Stimulated activated CD8-positive, alpha-beta memory T cell treated with anti-CD3 and anti-CD28 coated beads, Interleukin-12 subunit alpha, Interleukin-12 subunit beta, amount 100 ng/mL, for 4 hours (primary cell): ENCODE data around the gene RTN4RL1.
"Not testable (repeated sequence)": the region's sequence is repeated elsewhere in the genome, so short reads cannot be mapped to it uniquely, and the experiment has no call there.

Experiments used
- DNase-seq: peaks from one replicate; pipeline ENCODE4 v3.0.0-alpha.2; 2020; ENCODE audit warnings: low read depth

RTN4RL1 gene

DNA sequence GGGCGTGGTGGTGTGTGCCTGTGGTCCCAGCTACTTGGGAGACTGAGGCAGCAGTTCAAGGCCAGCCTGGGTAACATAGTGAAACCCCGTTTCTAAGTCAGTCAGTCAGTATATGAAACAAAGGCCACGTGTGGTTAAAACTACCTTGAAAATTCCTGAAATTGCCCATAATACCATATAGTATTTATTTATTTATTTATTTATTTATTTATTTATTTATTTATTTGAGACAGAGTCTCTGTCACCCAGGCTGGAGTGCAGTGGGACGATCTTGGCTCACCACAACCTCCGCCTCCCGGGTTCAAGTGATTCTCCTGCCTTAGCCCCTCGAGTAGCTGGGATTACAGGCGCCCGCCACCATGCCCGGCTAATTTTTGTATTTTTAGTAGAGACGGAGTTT, 129.7 kb downstream of the RTN4RL1 start:
- not testable (repeated sequence) for DNase-seq

DNA sequence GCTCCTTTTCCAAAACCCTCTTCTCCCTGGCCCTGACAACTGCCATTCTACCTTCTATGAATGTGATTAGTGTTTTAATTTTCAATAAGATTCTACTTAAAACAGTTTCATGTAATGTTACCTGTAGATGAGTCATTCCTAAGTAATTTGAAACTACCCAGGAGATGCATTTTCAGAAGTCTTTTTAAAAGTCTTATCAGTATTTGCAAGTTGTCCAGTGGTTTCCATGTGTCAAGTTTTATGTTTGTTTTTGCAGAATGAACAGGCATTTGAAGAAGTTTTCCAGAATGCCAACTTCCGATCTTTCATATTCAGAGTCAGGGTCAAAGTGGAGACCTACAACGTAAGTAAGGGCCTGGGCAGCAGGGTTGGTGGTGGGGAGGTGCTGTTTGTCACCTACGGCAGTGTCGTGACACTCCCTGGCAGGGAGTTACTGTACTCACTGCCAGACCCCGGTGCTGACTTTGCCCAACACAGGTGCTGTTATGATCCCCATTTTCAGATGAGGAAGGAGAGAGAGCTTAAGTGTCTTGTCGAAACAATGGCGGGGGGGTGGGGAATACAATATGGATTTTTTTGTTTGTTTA, 130.3 kb downstream of the RTN4RL1 start:
- DNase-seq, result no peak

GRCh38 chr17:1890758-1891450, 134.2 kb downstream of the RTN4RL1 start:
- DNase-seq, result no peak

GRCh38 chr17:1888741-1889140, 136.4 kb downstream of the RTN4RL1 start:
- DNase-seq, result no peak
